Lung (tissue), 14 donors: ENCODE measurements around the gene TBC1D3E. TPM values are rescaled to one million over a fixed set of nuclear protein-coding genes. Genes with fewer than 3 reads are reported as not detected.
"Not testable (repeated sequence)": the region's sequence is repeated elsewhere in the genome, so short reads cannot be mapped to it uniquely, and the experiment has no call there.

Experiments used
- ATAC-seq: fragments of 200-7000 bp; cut with Tn5 transposase; one replicate; pipeline ENCODE4 v1.9.1; 2020; ENCODE audit warnings: moderate number of reproducible peaks; ENCODE audit not compliant: insufficient read depth, low FRiP score
- DNase-seq, 3 donors: peaks; one replicate each; pipeline ENCODE4 v3.0.0-alpha.2; 2013 to 2017
- H3K27ac ChIP-seq, 2 donors: one replicate each; pipeline ENCODE4 v1.5.1; 2013; ENCODE audit warnings: mild to moderate bottlenecking in 2 of 2, moderate library complexity in 2 of 2, control low read depth in 1 of 2, inconsistent platforms in 1 of 2, low read depth in 1 of 2, low read length in 1 of 2
- H3K27me3 ChIP-seq, 3 donors: one replicate each; pipeline ENCODE4 v1.5.1; 2013; ENCODE audit warnings: low read length in 2 of 3; ENCODE audit not compliant: control insufficient read depth in 3 of 3, insufficient read depth in 3 of 3
- H3K36me3 ChIP-seq, 4 donors: one replicate each; pipeline ENCODE4 v1.5.1; 2013; ENCODE audit warnings: low read length in 4 of 4, mild to moderate bottlenecking in 1 of 4, moderate library complexity in 1 of 4; ENCODE audit not compliant: control insufficient read depth in 4 of 4, insufficient read depth in 4 of 4
- H3K4me1 ChIP-seq, 5 donors: one replicate each; pipeline ENCODE4 v1.5.1; 2013; ENCODE audit warnings: low read length in 5 of 5, mild to moderate bottlenecking in 2 of 5, moderate library complexity in 1 of 5; ENCODE audit not compliant: control insufficient read depth in 5 of 5, insufficient read depth in 5 of 5
- H3K4me3 ChIP-seq: one replicate; pipeline ENCODE4 v1.5.1; 2013; ENCODE audit warnings: mild to moderate bottlenecking, control low read depth, moderate library complexity
- H3K9ac ChIP-seq, 2 donors: one replicate each; pipeline ENCODE4 v1.5.1; 2013; ENCODE audit warnings: low read length in 2 of 2, control low read depth in 1 of 2; ENCODE audit not compliant: insufficient read depth in 1 of 2
- H3K9me3 ChIP-seq, 4 donors: one replicate each; pipeline ENCODE4 v1.5.1; 2013; ENCODE audit warnings: low read length in 3 of 4, mild to moderate bottlenecking in 1 of 4, moderate library complexity in 1 of 4; ENCODE audit not compliant: control insufficient read depth in 4 of 4, insufficient read depth in 3 of 4
- WGBS, 2 donors: extraction: QIAGEN DNeasy Blood & Tissue Kit; methylation state at CpG; one replicate each; pipeline ENCODE4 v1.1.7; 2013; 5-methylcytosine and 5-hydroxymethylcytosine counted together
- long read RNA-seq, 5 donors: transcript quantifications; one replicate each; lab custom pipeline, GENCODE V29; 2026
- polyA plus RNA-seq, 2 donors: library from polyadenylated mRNA; stranded (reverse); fragments of 200-250 nt; gene quantifications; one replicate each; pipeline ENCODE4 v1.2.1, GENCODE V29; 2013
- total RNA-seq, 2 donors: library from RNA; depleted of rRNA in 1 of 2; stranded (reverse); fragments of >200 nt in 1 of 2; gene quantifications; one replicate each; pipeline ENCODE4 v1.2.1, GENCODE V29; 2014 to 2021
- donor health status: Bipolar disorder and iron deficiency.
- donor health status: healthy.
- donor health status: DM: yes; HTN: yes; CAD: no.

Gene TBC1D3E
- not detected for total RNA-seq
- polyA plus RNA-seq: not detected
- long read RNA-seq, donor 1: 0 reads
- long read RNA-seq, donor 2: 0 reads
- long read RNA-seq, donor 3: 0 reads
- long read RNA-seq, donor 4: 0 reads
- long read RNA-seq, donor 5: 0 reads

DNA sequence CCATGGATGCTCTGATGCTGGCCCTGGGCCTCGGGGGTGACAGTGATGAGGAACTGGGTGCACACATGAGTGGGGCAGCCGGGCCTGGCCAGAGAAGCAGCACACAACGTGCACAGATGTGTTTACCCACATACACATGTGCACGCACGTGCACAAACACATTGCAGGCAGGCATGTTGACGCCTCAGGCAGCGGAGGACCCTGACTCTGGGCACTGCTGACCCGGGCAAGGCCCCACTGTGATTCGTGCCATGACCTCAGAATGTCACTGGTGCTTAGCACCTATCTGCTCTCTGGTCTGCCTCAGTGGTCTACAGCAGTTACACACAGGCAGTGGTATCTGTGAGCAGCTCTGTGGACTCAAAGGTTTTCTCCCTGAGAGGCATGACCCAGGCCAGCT, at the start of gene TBC1D3E:
TBC1D3E (plus strand) TSS at position 301 of the 400 bp plus-strand sequence. CDS start 1,545 bp downstream, outside the sequence.
- H3K27me3 ChIP-seq, H3K4me3 ChIP-seq, H3K4me1 ChIP-seq, H3K9ac ChIP-seq, H3K36me3 ChIP-seq, DNase-seq, H3K9me3 ChIP-seq, H3K27ac ChIP-seq, ATAC-seq: not testable (repeated sequence)
- WGBS, 2 donors: no CpG with 5 or more reads among the region's 9 CpGs

GRCh38 chr17:38087344-38087743, 40.4 kb upstream of the TBC1D3E start:
- not testable (repeated sequence) for H3K9me3 ChIP-seq, H3K27ac ChIP-seq, H3K4me3 ChIP-seq, H3K9ac ChIP-seq, ATAC-seq, H3K4me1 ChIP-seq, H3K27me3 ChIP-seq, DNase-seq, H3K36me3 ChIP-seq
- no CpG with 5 or more reads among the region's 1 CpG for WGBS, 2 donors

- H3K4me3 ChIP-seq, H3K36me3 ChIP-seq, H3K9me3 ChIP-seq, H3K27me3 ChIP-seq, H3K4me1 ChIP-seq, H3K9ac ChIP-seq, ATAC-seq, DNase-seq, H3K27ac ChIP-seq: not testable (repeated sequence)
- 96 to 100% methylated on average over 1 to 7 of the region's 10 CpGs for WGBS, 2 donors
Observed at GRCh38 chr17:38088120-38088519, 39.6 kb upstream of the TBC1D3E start.

DNA sequence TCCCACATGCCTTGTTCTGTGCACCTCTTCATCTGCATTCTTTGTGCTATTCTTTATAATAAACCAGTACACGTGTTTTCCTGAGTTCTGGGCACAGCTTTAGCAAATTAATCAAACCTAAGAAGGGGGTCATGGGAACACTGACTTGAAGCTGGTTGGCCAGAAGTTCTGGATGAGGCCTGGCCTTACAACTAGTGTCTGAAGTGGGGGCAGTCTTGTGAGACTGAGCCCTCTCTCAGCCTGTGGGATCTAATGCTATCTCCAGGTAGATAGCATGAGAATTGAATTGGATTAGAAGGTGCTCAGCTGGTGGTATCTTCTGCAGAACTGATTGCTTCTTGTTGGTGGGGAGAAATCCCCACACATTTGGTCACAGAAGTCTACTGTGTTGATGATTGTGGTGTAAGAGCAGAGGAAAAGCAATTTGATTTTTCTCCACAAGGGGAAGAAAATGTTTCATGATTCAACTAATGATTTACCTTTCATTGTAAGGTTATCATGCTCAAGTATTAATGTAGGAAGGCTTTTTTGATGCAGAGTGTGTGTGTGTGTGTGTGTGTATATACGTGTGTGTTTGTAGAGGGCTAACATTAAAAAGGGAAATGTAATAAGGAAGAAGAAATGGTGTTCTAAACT, 33.6 kb upstream of the TBC1D3E start:
- ATAC-seq, H3K27ac ChIP-seq, H3K9me3 ChIP-seq, DNase-seq, H3K4me1 ChIP-seq, H3K27me3 ChIP-seq, H3K4me3 ChIP-seq, H3K9ac ChIP-seq, H3K36me3 ChIP-seq: not testable (repeated sequence)
- no CpG with 5 or more reads among the region's 2 CpGs for WGBS, 2 donors

DNA sequence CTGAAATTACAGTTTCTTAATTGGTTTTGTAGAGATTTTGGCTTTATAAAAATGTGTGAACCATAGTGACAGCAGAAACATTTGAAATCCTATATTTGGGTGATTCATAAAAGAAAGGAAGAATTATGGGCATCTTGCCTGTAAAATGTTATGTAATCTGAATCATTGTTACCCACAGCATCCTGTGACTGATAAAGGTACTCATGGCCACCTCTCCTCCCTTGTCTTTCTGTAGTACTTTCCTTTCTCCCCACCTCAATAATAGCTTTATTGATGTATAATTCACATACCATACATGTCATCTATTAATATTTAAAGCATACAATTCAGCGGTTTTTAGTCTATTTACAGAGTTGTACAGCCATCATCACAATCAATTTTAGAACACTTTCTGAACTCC, 28.5 kb upstream of the TBC1D3E start:
- WGBS, 2 donors: no CpG with 5 or more reads among the region's 1 CpG
- DNase-seq, H3K9me3 ChIP-seq, H3K9ac ChIP-seq, H3K27ac ChIP-seq, H3K4me3 ChIP-seq, H3K27me3 ChIP-seq, H3K36me3 ChIP-seq, ATAC-seq, H3K4me1 ChIP-seq: not testable (repeated sequence)

DNA sequence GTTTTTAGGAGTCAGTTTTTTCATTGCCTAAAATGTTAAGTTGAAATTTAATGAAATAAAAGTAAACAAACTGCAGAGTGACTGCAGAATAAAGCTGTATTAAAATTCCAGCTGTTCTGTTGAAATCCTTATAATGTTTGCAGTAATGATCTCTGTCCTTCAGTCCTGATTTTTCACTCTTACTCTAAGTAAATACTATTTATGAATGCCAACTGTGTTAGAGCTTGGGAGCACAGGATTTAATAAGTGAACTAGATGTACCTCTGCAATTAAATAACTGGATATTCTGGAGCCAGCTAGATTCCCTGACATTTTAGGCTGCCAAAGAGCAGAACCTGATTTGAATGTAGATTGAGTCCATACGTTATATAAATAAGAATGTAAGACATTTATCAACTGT, 7.9 kb upstream of the TBC1D3E start:
- not testable (repeated sequence) for H3K27ac ChIP-seq, H3K9ac ChIP-seq, DNase-seq, H3K9me3 ChIP-seq, H3K27me3 ChIP-seq, H3K4me3 ChIP-seq, H3K36me3 ChIP-seq, H3K4me1 ChIP-seq, ATAC-seq
- whole genome bisulfite sequencing, 2 donors: no CpG with 5 or more reads among the region's 1 CpG

- not testable (repeated sequence) for H3K27ac ChIP-seq, DNase-seq, ATAC-seq, H3K27me3 ChIP-seq, H3K9ac ChIP-seq, H3K9me3 ChIP-seq, H3K4me1 ChIP-seq, H3K4me3 ChIP-seq, H3K36me3 ChIP-seq
- 87 to 96% methylated on average over 8 to 10 of the region's 16 CpGs for WGBS, 2 donors
Observed at GRCh38 chr17:38134860-38135259, 7.1 kb downstream of the TBC1D3E start.
